Central memory CD8-positive, alpha-beta T cell (primary cell): ENCODE results near the gene CENPB.
A peak's percentile ranks its signal among the peaks of the same experiment; 100 is the strongest.

Experiments
- ATAC-seq: fragments of 150-1000 bp; cut with Tn5 transposase; replicated peaks from 2 replicates; pipeline ENCODE4 v1.10.0; 2022; ENCODE audit warnings: mild to moderate bottlenecking, moderate FRiP score, moderate number of reproducible peaks; ENCODE audit not compliant: poor library complexity, severe bottlenecking; ENCODE audit errors: extremely low read depth
- DNase-seq, 2 donors: peaks; one replicate each; pipeline ENCODE4 v3.0.0; 2021; ENCODE audit warnings: low spot score in 2 of 2
- H3K27ac Mint-ChIP-seq: one replicate; pipeline ENCODE4 v1.8.0; 2022; ENCODE audit warnings: low read depth, mild to moderate bottlenecking, moderate library complexity, mixed read lengths
- H3K27me3 Mint-ChIP-seq: one replicate; pipeline ENCODE4 v1.8.0; 2022; ENCODE audit warnings: mixed read lengths
- H3K36me3 Mint-ChIP-seq: one replicate; pipeline ENCODE4 v1.8.0; 2022; ENCODE audit warnings: mild to moderate bottlenecking, moderate library complexity, mixed read lengths; ENCODE audit not compliant: insufficient read depth
- H3K4me1 Mint-ChIP-seq: one replicate; pipeline ENCODE4 v1.8.0; 2022; ENCODE audit warnings: mixed read lengths
- H3K4me3 Mint-ChIP-seq: one replicate; pipeline ENCODE4 v1.8.0; 2022; ENCODE audit warnings: mild to moderate bottlenecking, moderate library complexity, mixed read lengths
- H3K9me3 Mint-ChIP-seq: one replicate; pipeline ENCODE4 v1.8.0; 2022; ENCODE audit warnings: mixed read lengths

Gene CENPB

GRCh38 chr20:3744037-3744436 is 42.5 kb downstream of the CENPB start:
- peaks cover 10% of the 10 kb centered on the region for H3K4me1 Mint-ChIP-seq
- H3K27me3 Mint-ChIP-seq, result peaks cover 23% of the 10 kb centered on the region
- no peaks in the 10 kb centered on the region for H3K9me3 Mint-ChIP-seq
- ATAC-seq, result no peak
- H3K4me3 Mint-ChIP-seq, result no peak overlapping the region
- peak overlapping the region; percentile 60 for H3K27ac Mint-ChIP-seq
- no peak for DNase-seq
- no peaks in the 10 kb centered on the region for H3K36me3 Mint-ChIP-seq

GRCh38 chr20:3743251-3743650 is 43.3 kb downstream of the CENPB start:
- Mint-ChIP-seq H3K4me1 (peaks cover 10% of the 10 kb centered on the region), H3K4me3 (no peak overlapping the region), H3K36me3 (no peaks in the 10 kb centered on the region), H3K9me3 (no peaks in the 10 kb centered on the region), H3K27ac (no peak overlapping the region), H3K27me3 (peaks cover 23% of the 10 kb centered on the region)
- no peak for ATAC-seq
- DNase-seq, result no peak

GRCh38 chr20:3741836-3742458 is 44.6 kb downstream of the CENPB start:
- Mint-ChIP-seq H3K36me3 (no peaks in the 10 kb centered on the region), H3K9me3 (no peaks in the 10 kb centered on the region), H3K27ac (no peak overlapping the region), H3K4me1 (peaks cover 10% of the 10 kb centered on the region), H3K27me3 (peaks cover 14% of the 10 kb centered on the region), H3K4me3 (no peak overlapping the region)
- DNase-seq, result no peak
- no peak for ATAC-seq

- DNase-seq (no peak), ATAC-seq (no peak)
- Mint-ChIP-seq H3K27ac (peak overlapping the region; percentile 37), H3K36me3 (no peaks in the 10 kb centered on the region), H3K9me3 (no peaks in the 10 kb centered on the region), H3K4me1 (peaks cover 10% of the 10 kb centered on the region), H3K4me3 (no peak overlapping the region), H3K27me3 (peaks cover 10% of the 10 kb centered on the region)
These were observed 45.8 kb downstream of the CENPB start for GRCh38 chr20:3740615-3741301.

DNA sequence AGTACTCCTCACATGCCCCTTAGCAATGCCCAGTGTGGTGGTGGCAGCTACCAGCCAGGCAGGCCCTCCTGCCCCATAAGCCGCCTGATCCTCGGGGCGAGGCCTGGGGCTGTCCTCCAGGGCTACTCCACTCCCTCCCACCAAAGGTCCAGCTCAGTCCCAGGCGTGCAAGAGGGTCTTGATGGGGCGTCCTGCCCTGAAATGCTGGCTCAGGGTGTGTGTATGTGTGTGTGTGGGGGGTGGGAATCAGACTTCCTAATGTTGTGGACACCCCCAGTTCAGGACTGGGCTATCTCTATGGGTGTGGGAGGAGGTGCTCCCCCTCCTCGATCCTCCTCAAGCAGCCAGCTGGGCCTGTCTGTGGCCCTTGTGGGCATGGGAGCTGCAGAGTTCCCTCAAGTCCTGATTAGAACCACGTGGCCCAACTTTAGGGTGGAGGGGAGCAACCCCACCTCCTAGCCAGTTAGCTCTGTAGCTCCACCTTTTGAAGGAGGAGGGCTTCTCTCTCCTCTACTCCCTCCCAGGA is 46.6 kb downstream of the CENPB start:
- H3K4me1 Mint-ChIP-seq, result peaks cover 7% of the 10 kb centered on the region
- DNase-seq (no peak), ATAC-seq (no peak)
- peaks cover 10% of the 10 kb centered on the region for H3K27me3 Mint-ChIP-seq
- H3K27ac Mint-ChIP-seq, result peak overlapping the region; percentile 37
- no peaks in the 10 kb centered on the region for H3K36me3 Mint-ChIP-seq
- no peak overlapping the region for H3K4me3 Mint-ChIP-seq
- H3K9me3 Mint-ChIP-seq, result no peaks in the 10 kb centered on the region

DNA sequence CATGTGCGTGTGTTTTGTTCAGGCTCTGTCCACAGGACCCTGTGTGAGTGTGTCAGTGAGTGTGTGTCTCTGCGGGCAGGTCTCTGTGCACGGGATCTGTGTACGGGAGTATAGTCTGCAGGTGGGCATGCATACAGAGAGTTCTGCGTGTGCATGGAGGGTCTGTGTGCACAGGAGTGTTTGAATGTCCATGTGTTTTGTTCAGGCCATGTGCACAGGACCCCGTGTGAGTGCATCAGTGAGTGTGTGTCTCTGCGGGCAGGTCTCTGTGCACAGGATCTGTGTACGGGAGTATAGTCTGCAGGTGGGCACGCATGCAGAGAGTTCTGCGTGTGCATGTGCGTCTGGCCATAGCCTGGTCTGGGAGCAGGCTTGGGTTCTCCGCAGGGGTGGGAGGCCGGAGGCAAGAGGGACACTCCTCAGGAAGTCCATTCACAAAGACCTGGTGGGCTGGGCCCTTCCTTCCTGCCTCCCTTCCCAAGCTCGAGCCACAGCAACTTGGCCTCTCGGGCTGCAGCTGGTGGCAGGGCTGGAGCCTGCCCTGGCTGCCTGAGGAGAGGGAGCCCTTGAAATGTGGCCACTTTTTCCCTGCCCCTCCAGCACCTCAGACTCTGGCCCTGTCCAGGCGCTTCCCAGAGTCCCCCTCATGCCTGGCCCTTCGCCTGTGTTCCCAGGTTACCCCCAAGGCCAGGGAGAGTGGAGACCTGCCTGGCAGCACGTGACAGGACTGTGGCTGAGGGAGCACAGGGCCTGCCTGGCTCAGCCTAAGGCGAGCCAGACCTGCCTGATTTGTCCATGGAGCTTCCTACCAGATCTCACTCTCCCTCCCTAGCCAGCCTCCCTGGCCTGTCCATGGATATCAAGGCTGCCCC is 47.2 kb downstream of the CENPB start:
- DNase-seq (no peak), ATAC-seq (no peak)
- Mint-ChIP-seq H3K27me3 (peaks cover 10% of the 10 kb centered on the region), H3K27ac (no peak overlapping the region), H3K36me3 (no peaks in the 10 kb centered on the region), H3K9me3 (no peaks in the 10 kb centered on the region), H3K4me3 (no peak overlapping the region), H3K4me1 (peaks cover under 1% of the 10 kb centered on the region)

DNA sequence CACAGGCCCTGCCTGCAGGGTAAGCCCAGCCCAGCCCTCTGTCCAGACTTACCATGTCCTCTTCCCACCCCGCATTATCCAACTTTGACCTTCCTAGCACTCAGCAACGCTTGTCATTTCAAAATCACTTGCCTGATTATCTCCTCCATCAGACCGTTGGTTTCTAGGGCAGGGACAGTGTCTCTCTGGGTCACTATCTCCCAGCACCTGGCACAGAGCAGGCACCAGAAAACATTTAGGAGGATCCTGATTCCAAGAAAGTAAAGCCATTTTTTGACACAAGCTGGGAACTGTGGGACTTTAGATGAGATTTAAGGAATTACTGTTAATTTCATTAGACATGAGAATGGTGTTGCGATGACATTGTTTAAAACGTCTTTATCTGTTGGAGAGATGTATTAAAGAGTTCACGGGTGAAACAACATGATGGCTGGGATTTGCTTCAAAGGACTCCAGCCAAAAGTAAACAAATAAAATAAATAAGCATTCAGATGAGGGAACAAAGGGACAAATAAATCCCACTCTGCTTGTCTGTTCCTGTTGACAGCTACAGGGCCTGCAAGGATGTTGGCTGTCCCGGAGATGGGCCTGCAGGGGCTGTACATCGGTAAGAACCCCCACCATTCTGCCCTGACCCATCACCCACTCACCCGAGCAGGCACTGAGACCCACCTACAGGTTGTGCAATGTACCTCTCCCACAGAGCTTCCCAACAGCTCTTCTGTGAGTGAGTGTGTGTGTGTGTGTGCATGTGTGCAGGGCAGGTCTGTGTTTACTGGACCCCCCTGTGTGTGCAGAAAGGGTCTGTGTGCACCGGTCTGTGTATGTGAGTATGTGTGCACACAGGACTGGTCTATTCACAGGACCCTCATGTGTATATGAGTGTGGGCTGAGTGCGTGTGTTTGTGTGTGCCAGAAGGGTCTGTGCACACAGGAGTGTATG is 48.2 kb downstream of the CENPB start:
- H3K27me3 Mint-ChIP-seq, result peaks cover 18% of the 10 kb centered on the region
- no peaks in the 10 kb centered on the region for H3K4me1 Mint-ChIP-seq
- no peak overlapping the region for H3K4me3 Mint-ChIP-seq
- H3K27ac Mint-ChIP-seq, result no peak overlapping the region
- no peaks in the 10 kb centered on the region for H3K36me3 Mint-ChIP-seq
- ATAC-seq (no peak), DNase-seq (no peak)
- no peaks in the 10 kb centered on the region for H3K9me3 Mint-ChIP-seq

GRCh38 chr20:3735768-3736167 is 50.8 kb downstream of the CENPB start:
- Mint-ChIP-seq H3K27me3 (peaks cover 35% of the 10 kb centered on the region), H3K9me3 (no peaks in the 10 kb centered on the region), H3K4me3 (no peak overlapping the region), H3K4me1 (no peaks in the 10 kb centered on the region), H3K36me3 (no peaks in the 10 kb centered on the region), H3K27ac (no peak overlapping the region)
- no peak for DNase-seq
- no peak for ATAC-seq

GRCh38 chr20:3734111-3734843 is 52.3 kb downstream of the CENPB start:
- no peak overlapping the region for H3K4me3 Mint-ChIP-seq
- peaks cover 42% of the 10 kb centered on the region for H3K27me3 Mint-ChIP-seq
- no peak overlapping the region for H3K27ac Mint-ChIP-seq
- H3K4me1 Mint-ChIP-seq, result no peaks in the 10 kb centered on the region
- no peaks in the 10 kb centered on the region for H3K9me3 Mint-ChIP-seq
- H3K36me3 Mint-ChIP-seq, result no peaks in the 10 kb centered on the region
- ATAC-seq (no peak), DNase-seq (no peak)
